SU-DHL-6 (cell line): ENCODE measurements around the gene FBN1.

Source experiments
- H2AFZ ChIP-seq: fragments of 200-600 bp; sonication (generic); 2 replicates; pipeline ENCODE4 v1.6.1; 2014; ENCODE audit warnings: low read depth, mild to moderate bottlenecking, moderate library complexity, mixed read lengths, antibody characterized with exemption, low read length; ENCODE audit not compliant: severe bottlenecking
- H3F3A ChIP-seq: fragments of 200-600 bp; shearing (Covaris generic); 2 replicates; pipeline ENCODE4 v1.6.0; 2016; ENCODE audit warnings: antibody characterized with exemption, mild to moderate bottlenecking; ENCODE audit not compliant: insufficient read depth
- H3K27ac ChIP-seq: fragments of 200-600 bp; sonication (generic); 2 replicates; pipeline ENCODE4 v1.5.1; 2016; ENCODE audit warnings: low read depth, mild to moderate bottlenecking, low read length, moderate library complexity, mixed read lengths
- H3K27me3 ChIP-seq: fragments of 200-600 bp; sonication (generic), shearing (Covaris generic); 2 replicates; pipeline ENCODE4 v1.6.0; 2014; ENCODE audit warnings: mild to moderate bottlenecking, low read length
- H3K36me3 ChIP-seq: fragments of 200-600 bp; sonication (generic); 2 replicates; pipeline ENCODE4 v1.6.1; 2014; ENCODE audit warnings: mild to moderate bottlenecking, low read length, mixed read lengths
- H3K4me2 ChIP-seq: fragments of 300-600, 200-600 bp; shearing (Covaris generic), sonication (generic); 2 replicates; pipeline ENCODE4 v1.6.0; 2014; ENCODE audit warnings: low read length, low read depth, mild to moderate bottlenecking; ENCODE audit not compliant: poor library complexity, severe bottlenecking
- H3K4me3 ChIP-seq: fragments of 200-600 bp; sonication (generic); 2 replicates; pipeline ENCODE4 v1.5.1; 2014; ENCODE audit warnings: antibody characterized with exemption, low read length, mild to moderate bottlenecking, mixed read lengths; ENCODE audit not compliant: insufficient read depth, poor library complexity, severe bottlenecking
- H3K79me2 ChIP-seq: fragments of 200-600 bp; sonication (generic); 2 replicates; pipeline ENCODE4 v1.6.1; 2014; ENCODE audit warnings: mild to moderate bottlenecking, low read length, moderate library complexity; ENCODE audit not compliant: insufficient read depth
- H3K9ac ChIP-seq: fragments of 200-600 bp; sonication (generic); 2 replicates; pipeline ENCODE4 v1.7.0; 2014; ENCODE audit warnings: mild to moderate bottlenecking, low read length
- H3K9me2 ChIP-seq: fragments of 200-600 bp; sonication (generic); replicated peaks from 2 replicates; pipeline ENCODE4 v1.6.1; 2014; ENCODE audit warnings: low read length; ENCODE audit not compliant: insufficient read depth
- H3K9me3 ChIP-seq: fragments of 200-600 bp; sonication (generic); 2 replicates; pipeline ENCODE4 v1.6.1; 2014; ENCODE audit warnings: low read length, mixed read lengths; ENCODE audit not compliant: insufficient read depth
- H4K20me1 ChIP-seq: fragments of 200-600 bp; sonication (generic); 2 replicates; pipeline ENCODE4 v1.6.1; 2014; ENCODE audit warnings: low read depth, mild to moderate bottlenecking, antibody characterized with exemption, low read length, moderate library complexity, mixed read lengths
- EZH2phosphoT487 ChIP-seq: fragments of 200-600 bp; sonication (generic), shearing (Covaris generic); conservative IDR thresholded peaks from 2 replicates; pipeline ENCODE4 v1.6.1; 2018; ENCODE audit warnings: mild to moderate bottlenecking, antibody characterized with exemption, low read length, moderate library complexity, mixed read lengths
- TF ChIP-seq, protein P1 (sequence below): fragments of 200-600 bp; sonication (generic); IDR thresholded peaks from one replicate; pipeline ENCODE4 v1.5.1; 2017; ENCODE audit warnings: antibody characterized with exemption, mild to moderate bottlenecking, low read length, moderate library complexity; ENCODE audit not compliant: insufficient read depth, poor library complexity, severe bottlenecking

FBN1 gene

DNA sequence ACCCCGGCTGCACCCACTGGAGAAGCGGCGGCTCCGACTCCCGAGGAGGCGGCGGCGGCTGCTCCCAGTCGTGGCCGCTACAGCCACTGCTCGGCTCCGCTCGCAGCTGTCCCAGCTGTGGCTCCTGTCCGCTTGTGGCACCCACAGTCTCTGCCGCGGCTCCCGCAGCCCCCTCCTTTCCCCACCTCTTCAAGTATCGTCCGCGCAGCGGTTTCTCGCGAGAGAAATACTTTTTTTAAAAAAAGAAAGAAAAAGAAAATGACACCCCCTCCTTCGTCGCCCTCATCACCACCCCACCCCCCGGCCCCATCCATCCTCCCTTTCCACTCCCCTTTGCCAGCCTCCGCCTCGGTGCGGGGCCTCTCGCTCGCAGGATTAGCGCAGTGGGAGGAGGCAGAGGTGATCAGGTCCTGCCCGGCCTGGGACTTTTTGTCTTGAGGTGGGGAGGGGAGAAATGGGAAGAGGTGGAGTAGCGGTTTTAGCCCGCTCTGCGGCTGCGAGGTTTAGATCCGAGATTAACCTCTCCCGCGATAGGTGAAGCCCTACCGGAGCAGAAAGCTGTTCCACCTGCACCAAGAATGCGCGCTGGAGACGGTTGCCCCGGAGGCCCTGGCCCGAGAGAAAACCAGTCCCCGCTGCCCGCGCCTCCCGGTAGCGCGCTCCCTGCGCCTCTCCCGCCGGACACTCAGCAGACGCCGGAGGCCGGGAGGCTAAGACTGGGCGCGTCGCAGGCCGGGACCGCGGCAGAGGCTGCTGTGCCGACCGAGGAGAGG is at the start of gene FBN1:
Gene FBN1 (minus strand): TSS at position 152 of the 773 bp plus-strand sequence. CDS start 940 bp downstream, outside the sequence.
- Histone ChIP-seq H3K36me3 (no peaks in the 10 kb centered on the region), H3K9me3 (no peaks in the 10 kb centered on the region), H3K27me3 (no peaks in the 10 kb centered on the region), H3K9ac (peak within 1 kb of the TSS; percentile 53), H3K79me2 (no peaks in the 10 kb centered on the region), H3F3A (no peaks in the 10 kb centered on the region), H2AFZ (peak within 1 kb of the TSS; percentile 56), H3K4me3 (peak within 1 kb of the TSS; percentile 56), H4K20me1 (no peaks in the 10 kb centered on the region), H3K27ac (no peak within 1 kb of the TSS), H3K4me2 (peak within 1 kb of the TSS; percentile 65), H3K9me2 (no peaks in the 10 kb centered on the region)
- no peak for TF ChIP-seq EZH2phosphoT487
- TF ChIP-seq, protein P1, sequence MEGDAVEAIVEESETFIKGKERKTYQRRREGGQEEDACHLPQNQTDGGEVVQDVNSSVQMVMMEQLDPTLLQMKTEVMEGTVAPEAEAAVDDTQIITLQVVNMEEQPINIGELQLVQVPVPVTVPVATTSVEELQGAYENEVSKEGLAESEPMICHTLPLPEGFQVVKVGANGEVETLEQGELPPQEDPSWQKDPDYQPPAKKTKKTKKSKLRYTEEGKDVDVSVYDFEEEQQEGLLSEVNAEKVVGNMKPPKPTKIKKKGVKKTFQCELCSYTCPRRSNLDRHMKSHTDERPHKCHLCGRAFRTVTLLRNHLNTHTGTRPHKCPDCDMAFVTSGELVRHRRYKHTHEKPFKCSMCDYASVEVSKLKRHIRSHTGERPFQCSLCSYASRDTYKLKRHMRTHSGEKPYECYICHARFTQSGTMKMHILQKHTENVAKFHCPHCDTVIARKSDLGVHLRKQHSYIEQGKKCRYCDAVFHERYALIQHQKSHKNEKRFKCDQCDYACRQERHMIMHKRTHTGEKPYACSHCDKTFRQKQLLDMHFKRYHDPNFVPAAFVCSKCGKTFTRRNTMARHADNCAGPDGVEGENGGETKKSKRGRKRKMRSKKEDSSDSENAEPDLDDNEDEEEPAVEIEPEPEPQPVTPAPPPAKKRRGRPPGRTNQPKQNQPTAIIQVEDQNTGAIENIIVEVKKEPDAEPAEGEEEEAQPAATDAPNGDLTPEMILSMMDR: no peak

GRCh38 chr15:48693484-48693883 is 48.0 kb upstream of the FBN1 start:
- no peaks in the 10 kb centered on the region for H3K9me2 ChIP-seq
- H2AFZ ChIP-seq: no peak overlapping the region
- no peaks in the 10 kb centered on the region for H3K9me3 ChIP-seq
- H3K4me2 ChIP-seq: no peak overlapping the region
- H3K27ac ChIP-seq: no peak overlapping the region
- no peak overlapping the region for H3K4me3 ChIP-seq
- H3F3A ChIP-seq: no peaks in the 10 kb centered on the region
- H3K36me3 ChIP-seq: no peaks in the 10 kb centered on the region
- H3K79me2 ChIP-seq: no peaks in the 10 kb centered on the region
- no peak overlapping the region for H3K9ac ChIP-seq
- TF ChIP-seq, protein P1: no peak
- TF ChIP-seq EZH2phosphoT487: no peak
- H3K27me3 ChIP-seq: no peaks in the 10 kb centered on the region
- no peaks in the 10 kb centered on the region for H4K20me1 ChIP-seq

- H2AFZ ChIP-seq: no peak overlapping the region
Measured at GRCh38 chr15:48688493-48688892, 43.0 kb upstream of the FBN1 start.

More at GRCh38 chr15:48688493-48688892, 43.0 kb upstream of the FBN1 start:
- Histone ChIP-seq H3K4me3 (no peak overlapping the region), H3F3A (no peaks in the 10 kb centered on the region), H3K9me2 (no peaks in the 10 kb centered on the region), H3K27me3 (no peaks in the 10 kb centered on the region), H4K20me1 (no peaks in the 10 kb centered on the region), H3K9ac (no peak overlapping the region), H3K27ac (no peak overlapping the region), H3K79me2 (no peaks in the 10 kb centered on the region), H3K9me3 (no peaks in the 10 kb centered on the region), H3K4me2 (no peak overlapping the region), H3K36me3 (no peaks in the 10 kb centered on the region)
- TF ChIP-seq, protein P1: no peak
- TF ChIP-seq EZH2phosphoT487: no peak
